Iris pigment epithelial cell (primary cell): ENCODE measurements around the gene PAAF1.
"Not testable (repeated sequence)": the region's sequence is repeated elsewhere in the genome, so short reads cannot be mapped to it uniquely, and the experiment has no call there.

Experiments
- DNase-seq: peaks from one replicate; pipeline ENCODE4 v3.0.0-alpha.2; 2011; ENCODE audit warnings: low read depth

Gene PAAF1, protein sequence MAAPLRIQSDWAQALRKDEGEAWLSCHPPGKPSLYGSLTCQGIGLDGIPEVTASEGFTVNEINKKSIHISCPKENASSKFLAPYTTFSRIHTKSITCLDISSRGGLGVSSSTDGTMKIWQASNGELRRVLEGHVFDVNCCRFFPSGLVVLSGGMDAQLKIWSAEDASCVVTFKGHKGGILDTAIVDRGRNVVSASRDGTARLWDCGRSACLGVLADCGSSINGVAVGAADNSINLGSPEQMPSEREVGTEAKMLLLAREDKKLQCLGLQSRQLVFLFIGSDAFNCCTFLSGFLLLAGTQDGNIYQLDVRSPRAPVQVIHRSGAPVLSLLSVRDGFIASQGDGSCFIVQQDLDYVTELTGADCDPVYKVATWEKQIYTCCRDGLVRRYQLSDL

DNA sequence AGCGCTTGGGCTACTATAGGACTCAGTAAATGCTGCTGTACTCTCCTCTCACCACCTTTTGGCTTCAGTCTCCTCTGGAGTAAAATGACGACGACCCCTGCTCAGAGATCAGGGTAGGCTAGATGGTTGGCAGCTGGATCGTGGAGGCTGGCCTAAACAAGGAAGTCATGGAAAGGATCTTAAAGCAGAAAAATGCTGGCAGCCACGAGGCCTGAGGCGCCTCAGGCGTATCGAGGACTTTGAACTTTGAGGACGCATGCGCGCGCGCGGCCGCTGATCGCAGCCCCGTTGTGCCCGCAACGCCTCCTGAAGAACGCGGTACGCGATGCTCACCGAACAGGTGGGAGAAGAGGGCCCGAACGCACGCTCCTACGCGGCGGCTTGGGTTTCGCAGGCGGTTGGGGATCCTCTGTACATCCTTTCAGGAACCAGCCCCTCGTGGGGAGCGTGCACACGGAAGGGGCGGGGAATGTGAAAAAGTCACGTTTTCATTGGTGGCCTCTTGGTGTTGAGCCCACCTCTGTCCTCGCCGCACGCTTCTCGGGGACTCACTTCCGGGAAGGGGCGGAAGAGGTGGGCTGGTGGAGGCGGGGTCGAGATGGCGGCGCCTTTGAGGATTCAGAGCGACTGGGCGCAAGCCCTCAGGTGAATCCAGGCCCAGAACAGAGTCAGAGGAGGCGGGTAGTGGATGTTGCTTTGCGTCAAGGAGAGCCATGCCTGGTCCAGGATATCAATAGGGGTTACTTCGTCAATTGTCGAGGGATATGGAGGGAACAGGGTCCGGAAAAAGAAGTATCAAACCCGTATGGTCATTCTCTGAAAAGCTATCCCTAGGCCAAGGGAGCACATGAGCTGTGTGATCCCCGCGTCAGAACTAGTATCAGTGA, at the start of gene PAAF1, which contains the start of gene COA4:
Gene PAAF1 (plus strand): TSS at position 576 of the 887 bp plus-strand sequence. CDS start 23 bp downstream, at position 599.
Gene COA4 (minus strand): TSS at position 423 of the 887 bp plus-strand sequence. CDS start 3,468 bp downstream, outside the sequence.
- DNase-seq: peak; percentile 94

DNA sequence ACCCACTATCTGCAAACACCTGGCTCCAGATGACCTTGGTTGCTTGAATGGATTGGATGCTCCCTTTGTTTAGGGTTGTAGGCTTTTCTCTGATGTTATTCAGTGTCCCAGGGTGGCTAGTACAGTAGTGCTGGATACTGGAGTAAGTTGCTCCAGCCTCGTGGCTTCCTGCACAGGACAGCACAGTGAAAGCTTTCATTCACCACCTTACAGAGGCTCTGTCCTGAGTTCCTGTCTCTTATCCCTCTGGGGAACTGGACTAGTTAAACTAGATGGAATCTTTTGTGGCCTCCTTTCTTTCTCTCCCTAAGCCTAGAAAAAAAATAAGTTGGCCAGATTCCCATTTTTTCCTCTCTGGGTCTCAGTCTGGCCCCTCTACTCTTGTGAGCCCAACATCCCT, 46.5 kb upstream of the PAAF1 start:
- DNase-seq: no peak

DNA sequence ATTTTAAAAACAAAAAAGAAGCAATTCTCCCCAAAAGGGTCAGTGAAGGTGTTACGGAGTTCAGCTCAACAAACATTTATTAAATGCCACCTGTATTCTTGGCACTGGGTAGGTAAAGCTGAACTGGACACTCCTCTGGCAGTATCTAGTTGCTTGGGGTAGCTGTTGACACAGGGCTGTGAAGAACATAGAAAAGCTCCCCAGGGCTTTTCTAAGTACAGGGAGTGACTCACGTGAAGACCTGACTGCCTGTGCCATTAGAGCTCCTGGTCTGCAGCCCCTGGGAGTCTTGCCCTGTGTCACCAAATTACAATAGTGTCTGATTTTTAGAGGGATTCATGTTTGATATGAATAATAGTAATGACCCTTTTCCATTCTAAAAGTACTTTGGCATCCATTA, 43.7 kb upstream of the PAAF1 start:
- no peak for DNase-seq

DNA sequence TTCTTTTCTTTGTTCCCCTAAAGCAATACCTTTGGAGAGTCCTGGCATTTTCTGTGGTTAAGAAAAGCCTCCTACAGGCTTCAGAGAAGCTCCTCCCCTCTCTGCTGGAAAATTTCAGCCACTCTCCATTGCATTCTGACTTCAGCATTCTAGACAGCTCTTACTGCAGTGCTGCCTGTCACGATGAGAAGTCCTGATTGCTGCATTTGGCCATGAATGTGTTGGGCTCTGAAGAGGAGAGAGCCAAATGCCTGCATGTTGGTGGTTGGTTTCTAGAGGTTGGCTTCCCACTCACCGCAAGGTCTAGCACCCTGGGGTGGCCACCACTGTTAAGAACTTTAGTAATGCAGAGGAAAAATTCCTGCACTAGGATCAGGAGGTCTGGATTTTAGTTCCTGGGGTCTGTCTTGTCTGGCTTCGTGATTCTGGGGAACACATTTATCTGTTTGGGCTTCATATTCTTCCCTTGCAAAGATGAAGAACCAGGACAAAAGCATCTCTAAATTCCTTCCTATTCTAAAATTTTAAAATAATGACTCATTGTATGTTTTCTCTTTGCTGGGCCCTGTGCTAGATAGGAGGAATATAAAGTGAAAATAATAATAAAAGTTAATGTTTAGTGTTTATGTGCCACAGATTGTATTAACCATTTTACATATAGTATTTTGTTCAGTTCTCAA, 38.2 kb upstream of the PAAF1 start:
- DNase-seq: peak; percentile 68

DNA sequence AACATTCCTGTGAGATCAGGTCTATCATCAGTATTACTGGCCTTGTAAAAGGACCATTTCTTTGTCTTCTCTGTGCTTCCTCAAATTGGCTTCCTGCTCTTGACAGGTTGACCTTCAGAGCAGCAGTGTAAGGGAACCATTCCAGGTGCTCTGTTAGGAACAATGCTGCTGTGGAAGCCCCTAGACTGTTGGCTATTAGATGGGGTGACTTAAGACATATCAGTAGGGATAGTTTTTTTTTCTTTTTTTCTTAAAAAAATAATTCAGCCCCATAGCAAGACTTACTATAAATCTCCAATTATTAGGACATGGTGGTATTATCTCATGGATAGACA, 37.7 kb upstream of the PAAF1 start:
- no peak for DNase-seq

DNA sequence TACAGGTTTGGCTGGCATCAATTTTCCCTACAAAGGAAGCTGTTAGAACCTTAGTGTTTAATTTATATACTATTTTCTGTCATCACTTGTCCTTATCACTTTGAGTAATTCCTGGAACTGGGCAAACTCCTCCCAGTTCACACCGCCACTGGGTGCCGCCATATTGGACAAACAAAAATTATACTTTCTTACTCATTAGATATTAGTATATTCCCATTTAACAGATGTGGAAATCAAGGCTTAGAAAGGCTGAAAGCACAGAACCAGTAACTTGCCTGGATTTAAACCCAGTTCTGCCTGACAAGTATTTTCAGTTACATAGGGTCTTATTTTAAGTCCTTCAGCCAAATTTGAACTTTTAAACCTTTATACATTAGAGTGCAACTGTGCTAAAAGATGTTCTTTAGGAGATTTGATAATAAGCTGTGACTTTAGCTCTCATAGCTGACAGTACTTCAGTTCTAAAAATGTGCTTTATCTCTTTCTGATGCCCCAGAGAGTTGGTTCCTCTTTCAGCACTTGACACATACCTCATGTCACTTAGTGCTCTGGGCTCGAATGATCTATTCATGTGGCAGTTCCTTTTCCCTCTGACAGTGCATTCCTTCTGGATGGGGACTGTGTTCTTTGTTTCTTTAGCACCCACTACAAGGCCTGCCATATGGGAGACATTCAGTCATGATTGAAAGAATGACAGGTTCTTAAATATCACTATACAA, 25.6 kb upstream of the PAAF1 start:
- DNase-seq: no peak

DNA sequence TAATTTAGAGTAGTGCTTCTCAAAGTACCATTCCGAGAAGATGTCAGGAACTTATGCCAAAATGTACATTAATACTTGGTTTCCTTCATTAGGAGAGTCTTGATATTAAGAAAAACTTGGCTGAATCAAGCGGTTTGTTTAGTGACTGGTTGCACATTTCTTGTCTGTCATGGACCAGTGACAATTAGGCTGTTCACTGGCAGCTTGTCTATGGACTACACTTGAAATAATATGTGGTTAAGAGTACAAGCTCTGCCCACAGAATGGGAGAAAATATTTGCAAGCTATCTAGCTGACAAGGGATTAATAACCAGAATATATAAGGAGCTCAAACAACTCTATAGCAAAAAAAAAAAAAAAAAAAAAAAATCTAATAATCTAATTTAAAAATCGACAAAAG, 24.8 kb upstream of the PAAF1 start:
- no peak for DNase-seq

DNA sequence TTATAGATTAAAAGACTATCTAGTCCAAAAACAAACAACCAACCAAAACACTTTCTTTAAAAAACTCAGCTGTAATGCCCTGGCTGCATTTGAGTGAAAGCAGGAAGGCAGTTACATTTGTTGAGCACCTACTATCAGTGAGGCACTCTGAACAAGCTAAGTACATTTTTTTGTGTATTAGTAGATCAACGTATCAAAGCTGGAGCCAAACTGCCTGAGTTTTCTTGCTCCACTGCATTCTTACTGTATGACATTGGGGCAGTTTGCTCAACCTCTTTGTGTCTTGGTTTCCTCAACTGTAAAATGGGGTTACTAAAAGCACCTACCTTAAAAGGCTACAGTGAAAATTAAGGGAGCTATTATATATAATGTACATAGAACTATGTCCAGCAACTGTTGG, 22.1 kb upstream of the PAAF1 start:
- DNase-seq: peak; percentile 66

DNA sequence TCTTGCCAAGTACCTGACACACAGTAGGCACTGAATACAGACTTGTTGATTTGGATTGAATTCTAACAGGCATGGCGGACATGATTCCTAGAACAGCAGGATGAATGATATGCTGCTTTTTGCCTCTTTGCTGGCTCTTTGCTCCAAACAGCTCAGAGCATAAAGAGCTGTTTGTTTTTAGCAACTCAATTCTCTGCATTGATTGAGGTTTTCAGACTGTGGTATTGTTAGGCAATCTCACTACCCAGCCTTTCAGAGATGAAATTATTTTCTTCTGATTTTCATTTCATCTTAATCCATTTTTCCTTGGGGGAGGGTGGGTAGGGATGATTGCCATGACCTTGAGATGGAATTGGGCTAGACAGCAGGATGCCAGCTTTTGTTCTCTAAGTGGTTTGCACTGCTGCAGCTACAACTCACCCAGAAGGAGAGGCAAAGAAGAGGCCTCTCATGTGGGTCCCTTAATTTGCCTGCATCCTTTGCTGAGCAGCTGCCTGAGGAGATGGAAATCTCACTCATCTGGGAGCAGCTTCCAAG, 20.7 kb upstream of the PAAF1 start:
- DNase-seq: peak; percentile 7

DNA sequence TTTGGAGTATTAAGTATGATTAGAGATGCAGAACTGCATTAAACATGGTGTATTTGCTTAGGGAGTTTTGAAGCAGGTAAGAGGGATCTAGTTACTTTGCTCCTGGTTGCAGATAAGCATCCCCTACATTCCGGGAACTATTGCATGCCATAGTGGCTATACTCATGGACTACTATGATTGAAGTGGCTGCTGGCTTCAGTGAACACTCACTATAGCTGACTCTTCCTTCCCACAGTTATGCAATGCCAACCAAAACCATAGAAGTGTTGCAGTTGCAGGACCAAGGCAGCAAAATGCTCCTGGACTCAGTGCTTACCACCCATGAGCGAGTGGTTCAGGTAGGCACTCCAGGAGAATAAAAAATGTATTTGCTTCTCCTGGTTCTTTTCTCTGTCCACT, 17.1 kb upstream of the PAAF1 start:
- peak; percentile 25 for DNase-seq

DNA sequence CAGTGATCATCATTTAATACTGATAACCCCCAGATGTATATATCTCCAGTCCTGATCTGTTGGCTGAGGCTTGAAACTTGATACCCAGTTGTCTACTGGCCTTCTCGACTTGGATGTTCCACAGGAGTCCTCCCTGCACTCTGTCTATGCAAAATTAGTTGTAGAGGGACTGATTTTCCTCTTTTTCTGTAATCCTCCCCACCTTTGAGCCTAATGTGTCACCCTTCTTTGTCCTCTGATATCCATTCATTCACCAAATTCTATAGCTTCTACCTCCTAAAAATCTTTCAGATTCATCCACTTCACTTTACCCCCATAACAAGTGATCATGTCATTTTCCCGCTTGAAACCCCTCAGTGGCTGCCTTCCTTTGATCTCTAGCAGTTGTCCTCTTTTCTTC, 16.6 kb upstream of the PAAF1 start:
- no peak for DNase-seq

DNA sequence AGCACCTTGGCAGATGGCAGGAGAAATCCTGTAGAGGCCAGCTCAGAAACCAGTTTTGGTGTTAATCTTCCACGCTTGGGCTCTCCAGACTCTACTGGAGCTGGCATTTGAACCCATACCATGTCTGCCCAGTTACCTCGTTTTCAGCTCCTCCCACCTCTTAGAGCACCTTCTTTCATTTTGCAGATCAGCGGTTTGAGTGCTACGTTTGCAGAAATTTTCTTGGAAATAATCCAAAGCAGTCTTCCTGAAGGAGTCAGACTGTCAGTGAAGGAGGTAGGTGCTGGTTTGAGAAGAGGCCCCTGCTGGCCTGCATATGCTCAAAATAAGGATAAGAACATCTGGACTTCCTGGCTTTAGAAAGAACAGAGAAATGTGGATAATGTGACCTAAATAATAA, 13.8 kb upstream of the PAAF1 start:
- DNase-seq: no peak

DNA sequence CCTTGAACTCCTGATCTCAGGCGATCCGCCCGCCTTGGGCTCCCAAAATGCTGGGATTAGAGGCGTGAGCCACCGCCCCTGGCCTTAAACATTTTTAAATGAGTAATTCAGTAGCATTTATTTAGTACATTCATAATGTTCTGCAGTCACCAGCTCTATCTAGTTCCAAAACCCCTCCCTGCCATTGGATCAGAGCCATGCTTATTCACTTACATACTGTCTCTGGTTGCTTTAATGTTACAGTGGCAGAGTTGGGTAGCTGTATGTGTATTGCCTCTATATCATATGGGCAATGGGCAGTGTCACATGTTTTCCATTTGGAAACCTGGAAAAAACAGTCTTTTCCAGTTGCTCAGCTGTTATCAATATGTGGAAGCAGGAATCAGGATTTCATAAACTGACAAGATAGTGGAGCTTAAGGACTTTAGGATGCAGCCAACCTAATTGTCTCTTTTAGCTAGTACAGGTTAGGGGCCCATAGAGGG, 10.7 kb upstream of the PAAF1 start:
- DNase-seq: peak; percentile 41

DNA sequence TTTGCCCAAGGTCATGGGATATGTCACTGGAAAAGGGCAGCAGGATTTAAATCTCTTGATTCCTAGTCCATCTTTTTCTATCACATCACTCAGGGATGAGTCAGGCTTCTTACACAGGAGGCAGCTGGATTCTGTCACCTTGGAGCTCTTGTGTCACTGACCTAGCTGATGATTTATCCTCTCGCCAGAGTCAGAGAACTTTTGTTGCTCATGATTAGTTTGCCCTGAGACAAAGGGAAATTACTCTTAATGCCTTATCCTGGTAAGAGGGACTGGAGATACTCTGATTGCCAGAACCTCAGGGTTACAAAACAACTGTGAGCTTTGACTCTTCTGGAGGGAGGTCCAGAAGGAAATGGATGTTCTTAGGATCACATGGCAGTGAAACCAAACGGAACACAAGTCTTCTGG, 10.2 kb upstream of the PAAF1 start:
- peak; percentile 87 for DNase-seq

DNA sequence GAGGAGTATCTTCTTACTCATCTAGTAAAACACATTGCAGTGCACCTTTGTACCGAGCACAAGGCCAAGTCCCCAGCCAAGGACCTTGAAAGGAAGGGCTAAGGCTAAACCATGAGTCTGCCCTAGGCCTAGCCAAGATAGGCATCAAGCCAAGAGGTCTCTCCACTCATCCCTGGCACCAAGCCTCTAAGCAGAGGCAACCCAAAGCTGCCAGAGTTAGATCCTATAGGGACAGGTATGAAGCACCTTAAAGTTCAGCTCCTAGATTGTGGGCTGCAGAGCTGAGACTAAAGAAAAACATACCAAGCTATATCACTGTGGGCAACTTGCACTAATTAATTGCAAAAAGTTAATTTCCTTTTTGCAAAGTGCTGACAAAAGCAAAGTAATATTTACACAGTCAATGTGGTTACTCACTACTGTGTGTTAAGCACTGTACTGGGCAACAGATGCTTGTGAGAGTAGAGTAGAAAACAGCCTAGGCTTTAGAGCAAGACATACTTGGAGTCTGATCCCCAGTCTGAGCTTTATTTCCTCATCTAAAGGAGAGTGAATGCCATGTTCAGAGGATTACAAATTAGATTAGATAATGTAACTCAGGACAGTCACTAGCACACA, 7.4 kb upstream of the PAAF1 start:
- DNase-seq: peak; percentile 25

DNA sequence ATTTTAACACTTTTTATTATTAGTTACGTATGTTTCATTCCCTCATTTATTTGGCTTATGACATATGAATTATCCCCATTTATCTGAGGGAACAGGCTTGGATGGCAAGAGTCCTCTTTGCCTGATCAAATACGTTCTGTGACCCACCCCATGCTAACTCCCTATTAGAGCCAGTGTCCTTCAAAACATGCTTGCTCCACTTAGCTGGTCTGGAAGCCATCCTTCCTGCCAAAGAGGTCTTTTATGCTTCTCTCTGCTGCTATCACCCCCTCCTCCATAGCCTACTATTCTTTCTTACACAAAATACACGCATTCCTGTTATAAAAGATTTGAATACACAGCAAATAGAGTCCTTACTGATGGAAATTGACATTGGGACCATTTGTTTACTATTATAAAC, 6.5 kb upstream of the PAAF1 start:
- DNase-seq: no peak

DNA sequence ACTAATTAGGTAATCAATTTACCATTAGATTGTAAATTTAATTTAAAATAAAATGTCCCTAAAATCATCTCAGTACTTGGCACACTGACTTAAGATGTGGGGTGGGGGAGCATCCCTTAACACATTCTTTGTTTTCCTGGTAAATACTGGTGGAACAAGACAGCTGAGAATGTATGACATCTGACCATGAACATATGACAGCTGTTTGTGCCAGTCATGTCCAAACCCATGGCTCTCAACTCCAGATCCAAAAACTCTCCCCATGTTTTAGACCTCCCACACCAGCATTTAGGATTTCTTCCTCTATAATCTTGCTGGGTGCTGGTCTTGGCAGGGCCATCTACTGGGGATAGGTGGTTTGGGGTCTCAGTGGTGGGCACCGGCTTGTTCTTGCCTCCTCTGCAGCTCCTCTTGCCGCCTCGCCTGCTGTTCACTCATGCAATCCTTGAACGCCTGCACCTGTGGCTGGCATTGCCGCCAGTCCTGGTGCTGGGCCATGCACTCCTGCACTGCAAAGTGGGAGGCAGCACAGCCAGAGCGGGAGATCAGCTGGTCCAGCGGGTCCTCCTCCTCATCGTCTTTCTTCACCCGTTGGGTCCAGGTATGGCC, 3.9 kb upstream of the PAAF1 start:
- DNase-seq: no peak

DNA sequence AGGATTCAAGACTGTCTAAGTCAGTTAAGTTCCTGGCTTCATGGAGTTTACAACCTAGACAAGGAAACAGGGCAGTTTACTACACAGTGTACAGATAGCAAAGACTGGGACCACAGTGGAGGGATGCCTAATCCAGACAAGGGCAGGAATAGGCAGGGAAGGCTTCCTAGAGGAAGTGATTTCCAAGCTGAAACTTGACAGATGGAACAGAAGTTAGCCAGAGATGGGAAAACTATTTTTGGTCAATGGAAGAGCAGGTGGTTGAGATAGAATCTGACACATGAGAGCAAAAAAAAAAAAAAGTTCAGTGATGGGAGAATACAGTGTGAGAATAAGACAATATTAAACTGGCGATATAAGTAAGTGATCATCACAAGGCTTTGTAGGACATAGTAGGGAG, 1.4 kb upstream of the PAAF1 start:
- DNase-seq: no peak

DNA sequence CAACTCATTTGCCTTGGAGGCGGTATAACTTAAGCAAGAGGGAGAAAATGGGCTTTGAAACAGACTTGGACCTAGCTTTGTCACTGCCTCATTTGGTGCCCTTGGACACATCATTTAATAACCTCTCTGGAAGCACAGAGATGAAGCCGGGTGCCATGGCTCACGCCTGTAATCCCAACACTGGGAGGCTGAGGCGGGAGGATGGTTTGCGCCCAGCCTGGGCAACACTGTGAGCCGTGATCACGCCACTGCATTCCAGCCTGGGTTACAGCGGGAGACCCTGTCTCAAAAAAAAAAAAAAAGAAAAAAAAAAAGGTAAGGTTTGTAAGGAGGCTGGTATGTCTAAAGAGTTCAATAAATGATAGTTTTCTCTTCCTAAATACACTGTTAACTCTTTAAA, 959 bp upstream of the PAAF1 start:
- DNase-seq: no peak

DNA sequence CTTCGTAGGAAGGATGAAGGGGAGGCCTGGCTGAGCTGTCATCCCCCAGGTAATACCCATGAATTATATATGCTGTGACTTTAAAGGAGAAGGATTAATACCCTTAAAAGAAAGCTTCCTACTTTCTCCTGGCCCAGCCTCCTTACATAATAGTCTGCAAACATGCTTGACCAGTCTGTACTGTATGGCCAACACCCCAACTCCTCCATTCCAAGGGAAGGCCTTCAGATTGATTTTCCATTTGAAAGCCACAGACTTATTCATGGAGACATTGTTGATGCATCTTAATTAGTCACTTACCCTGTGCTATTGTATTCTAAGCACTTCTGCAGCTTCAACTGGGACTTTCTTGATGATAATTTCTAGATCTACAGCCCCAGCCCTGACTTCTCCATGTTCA, 2.0 kb downstream of the PAAF1 start:
- DNase-seq: no peak

DNA sequence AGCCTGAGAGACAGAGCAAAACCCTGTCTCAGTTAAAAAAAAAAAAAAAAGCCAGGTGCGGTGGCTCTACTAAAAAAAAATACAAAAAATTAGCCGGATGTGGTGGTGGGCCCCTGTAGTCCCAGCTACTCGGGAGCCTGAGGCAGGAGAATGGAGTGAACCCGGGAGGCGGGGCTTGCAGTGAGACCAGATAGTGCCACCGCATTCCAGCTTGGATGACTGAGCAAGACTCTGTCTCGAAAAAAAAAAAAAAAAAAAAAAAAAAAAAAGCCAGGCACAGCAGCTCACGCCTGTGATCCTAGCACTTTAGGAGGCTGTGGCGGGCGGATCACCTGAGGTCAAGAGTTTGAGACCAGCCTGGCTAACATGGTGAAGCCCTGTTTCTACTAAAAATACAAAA, 3.6 kb downstream of the PAAF1 start:
- not testable (repeated sequence) for DNase-seq
